ENCODE results near the gene GTPBP1.
A peak's percentile ranks its signal among the peaks of the same experiment; 100 is the strongest.

GTPBP1 gene

DNA sequence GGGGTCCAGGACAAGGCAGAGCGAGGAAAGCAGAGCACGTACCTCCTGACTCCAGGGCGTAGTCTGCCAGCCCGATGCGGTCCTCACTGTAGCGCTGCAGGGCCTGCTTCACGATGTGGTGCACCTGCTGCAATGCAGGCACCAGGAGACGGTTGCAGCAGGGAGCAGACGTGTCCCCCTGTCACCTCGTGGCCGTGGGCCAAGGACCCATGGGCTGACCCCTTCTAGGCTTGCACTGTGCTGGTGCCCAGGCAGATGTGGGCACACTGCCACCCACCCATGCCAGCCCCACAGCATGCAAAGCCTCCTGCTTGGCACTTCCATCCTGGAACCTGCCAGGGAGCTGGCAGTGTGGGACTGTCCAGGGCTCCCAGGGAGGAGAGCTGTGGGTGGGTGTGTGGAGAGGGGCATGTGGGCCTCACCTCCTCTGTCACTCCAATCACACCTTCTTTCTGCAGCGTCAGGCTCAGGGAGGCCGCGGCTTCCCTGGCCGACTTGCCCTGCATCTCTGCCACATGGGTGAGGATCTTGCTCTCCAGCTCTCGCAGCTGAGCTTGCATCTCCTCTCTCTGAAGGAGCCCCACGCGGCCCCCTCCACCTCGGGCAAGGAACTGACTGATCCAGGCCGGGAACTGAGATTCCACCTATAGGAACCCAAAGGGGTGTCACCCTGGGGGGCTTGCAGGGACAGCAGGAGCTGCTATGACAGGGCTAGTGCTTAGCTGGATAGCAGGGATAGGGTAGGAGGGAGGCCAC, 33.7 kb downstream of the GTPBP1 start:
- H3K27ac Mint-ChIP-seq: no peak overlapping the region
- H3K4me3 Mint-ChIP-seq: no peak overlapping the region
- peaks cover 74% of the 10 kb centered on the region for H3K36me3 Mint-ChIP-seq
- H3K27me3 Mint-ChIP-seq: no peaks in the 10 kb centered on the region
- no peak for ATAC-seq
- H3K9me3 Mint-ChIP-seq: no peaks in the 10 kb centered on the region
- peaks cover 36% of the 10 kb centered on the region for H3K4me1 Mint-ChIP-seq

DNA sequence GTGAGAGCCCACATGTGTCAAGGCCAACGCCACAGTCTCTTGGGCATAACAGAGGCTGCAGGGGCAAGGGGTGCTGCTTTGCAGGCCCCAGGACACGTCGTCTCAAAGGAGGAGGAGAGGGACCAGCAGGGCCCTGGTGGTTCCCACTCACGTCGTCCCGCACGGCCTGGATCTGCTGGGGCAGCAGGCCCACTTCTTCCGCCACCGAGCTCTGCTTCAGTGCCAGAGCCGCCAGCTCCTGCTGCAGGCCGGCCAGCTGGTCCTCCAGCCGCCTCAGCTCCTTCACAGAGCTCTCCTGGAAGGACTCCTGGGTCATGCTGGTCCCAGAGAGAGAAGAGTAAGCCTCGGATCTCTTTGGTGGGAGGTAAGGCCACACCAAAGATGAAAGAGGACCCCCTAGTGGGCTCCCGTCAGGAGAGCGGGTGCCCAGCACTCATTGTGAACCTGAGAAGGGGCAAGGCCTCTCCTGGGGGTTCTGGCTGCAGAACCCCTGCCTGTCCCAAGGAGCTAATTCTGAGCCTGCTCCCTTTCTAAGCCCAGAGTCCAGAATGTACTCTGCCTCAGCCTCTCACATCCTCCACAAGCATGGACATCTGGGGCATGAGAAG, 34.5 kb downstream of the GTPBP1 start:
- no peaks in the 10 kb centered on the region for H3K27me3 Mint-ChIP-seq
- no peak overlapping the region for H3K27ac Mint-ChIP-seq
- peaks cover 72% of the 10 kb centered on the region for H3K36me3 Mint-ChIP-seq
- no peak overlapping the region for H3K4me3 Mint-ChIP-seq
- no peak for ATAC-seq
- H3K4me1 Mint-ChIP-seq: peaks cover 29% of the 10 kb centered on the region
- H3K9me3 Mint-ChIP-seq: no peaks in the 10 kb centered on the region

DNA sequence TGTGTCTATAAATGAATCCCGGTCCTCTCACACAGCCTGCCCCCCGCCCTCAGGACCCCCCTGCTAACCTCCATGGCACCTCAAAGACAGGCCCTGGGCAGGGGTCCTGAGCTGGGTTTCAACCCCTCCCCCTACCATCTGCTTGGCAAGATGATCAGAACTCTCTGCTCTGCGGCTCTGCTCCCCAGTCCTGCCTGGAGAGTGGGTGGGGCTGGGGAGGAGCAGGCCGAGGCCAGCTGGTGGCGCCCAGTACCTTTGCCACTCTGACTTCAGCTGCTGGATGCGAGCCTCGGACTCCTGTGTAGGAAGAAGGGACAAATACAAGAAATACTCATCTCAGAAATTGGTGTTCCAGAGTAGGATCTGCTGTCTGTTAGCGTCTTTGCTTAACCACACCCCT, 35.0 kb downstream of the GTPBP1 start:
- ATAC-seq: no peak
- peaks cover 75% of the 10 kb centered on the region for H3K36me3 Mint-ChIP-seq
- H3K9me3 Mint-ChIP-seq: no peaks in the 10 kb centered on the region
- no peak overlapping the region for H3K4me3 Mint-ChIP-seq
- H3K27me3 Mint-ChIP-seq: no peaks in the 10 kb centered on the region
- peaks cover 23% of the 10 kb centered on the region for H3K4me1 Mint-ChIP-seq
- H3K27ac Mint-ChIP-seq: no peak overlapping the region

DNA sequence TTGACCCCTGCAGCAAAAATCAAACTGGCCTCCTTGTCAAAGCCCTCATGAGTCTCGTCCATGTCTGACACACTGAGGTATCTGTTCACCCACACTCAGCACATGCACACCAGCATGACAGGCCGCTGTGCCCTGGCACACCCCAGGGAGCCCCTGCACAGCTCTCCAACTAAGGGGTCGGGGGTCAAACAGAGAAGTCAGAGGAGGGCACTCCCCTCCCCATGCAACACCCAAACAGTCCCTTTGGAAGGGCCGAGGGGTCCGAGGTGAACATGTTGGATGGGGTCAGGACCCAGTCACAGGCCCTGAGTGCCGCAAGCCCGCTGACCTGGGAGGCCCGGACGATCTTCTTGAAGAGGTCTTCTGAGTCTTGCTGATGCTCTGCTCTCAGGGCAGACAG, 35.4 kb downstream of the GTPBP1 start:
- ATAC-seq: no peak
- peaks cover 73% of the 10 kb centered on the region for H3K36me3 Mint-ChIP-seq
- no peaks in the 10 kb centered on the region for H3K9me3 Mint-ChIP-seq
- no peaks in the 10 kb centered on the region for H3K27me3 Mint-ChIP-seq
- peaks cover 19% of the 10 kb centered on the region for H3K4me1 Mint-ChIP-seq
- no peak overlapping the region for H3K27ac Mint-ChIP-seq
- H3K4me3 Mint-ChIP-seq: no peak overlapping the region

DNA sequence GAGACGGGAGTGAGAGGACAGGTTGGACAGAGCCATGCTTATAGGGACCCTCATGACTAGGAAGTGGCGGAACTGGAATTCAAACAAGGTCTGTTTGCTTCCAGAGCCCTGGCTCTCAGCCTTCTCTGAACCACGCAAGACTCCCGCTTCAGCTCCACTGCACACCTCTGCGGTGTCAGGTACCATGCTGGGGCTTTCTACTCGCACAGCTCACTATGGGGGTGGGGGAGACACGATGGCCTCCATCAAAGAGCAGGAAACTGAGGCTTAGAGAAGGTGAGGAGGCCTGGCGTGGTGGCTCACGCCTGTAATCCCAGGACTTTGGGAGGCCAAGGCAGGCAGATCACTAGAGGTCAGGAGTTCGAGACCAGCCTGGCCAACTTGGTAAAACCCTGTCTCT, 35.8 kb downstream of the GTPBP1 start:
- Mint-ChIP-seq H3K27me3 (no peaks in the 10 kb centered on the region), H3K9me3 (no peaks in the 10 kb centered on the region), H3K36me3 (peaks cover 70% of the 10 kb centered on the region), H3K4me1 (peaks cover 15% of the 10 kb centered on the region), H3K27ac (no peak overlapping the region), H3K4me3 (no peak overlapping the region)
- no peak for ATAC-seq

DNA sequence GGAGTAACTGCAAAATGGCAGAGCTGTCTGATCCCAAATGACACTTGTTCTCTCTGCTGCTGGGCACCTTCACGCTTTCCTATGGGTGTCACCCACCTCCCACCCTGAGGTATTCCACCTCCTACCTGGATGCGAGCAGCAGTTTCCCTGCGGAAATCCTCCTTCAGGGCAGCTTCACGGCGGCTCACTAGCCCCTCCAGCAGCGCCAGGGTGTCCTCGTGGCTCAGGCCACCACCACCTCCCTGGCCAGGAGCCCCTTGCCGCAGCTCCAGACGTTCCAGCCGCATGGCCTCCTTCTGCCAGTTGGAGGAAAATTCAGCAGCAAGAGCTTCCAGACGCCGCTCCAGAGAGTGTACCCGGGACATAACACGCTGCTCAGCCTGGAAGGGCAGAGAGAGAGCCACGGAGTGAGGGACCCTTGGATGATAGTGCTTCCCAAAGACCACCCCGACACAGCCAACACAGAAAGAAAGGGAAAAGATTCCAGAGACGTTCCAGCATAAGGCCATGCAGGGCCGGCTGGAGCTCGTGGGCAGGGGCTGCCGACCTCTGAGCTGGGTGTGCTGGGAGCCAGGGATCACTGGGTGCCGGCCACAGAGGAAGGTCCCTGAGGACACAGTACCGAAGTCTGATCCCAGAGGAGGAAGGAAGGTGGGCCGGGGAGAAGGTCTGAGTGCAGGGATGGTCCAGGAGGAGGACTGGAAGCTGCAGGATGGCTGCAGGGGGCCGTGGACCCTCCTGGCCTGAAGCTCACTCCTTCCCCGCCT, 36.6 kb downstream of the GTPBP1 start:
- H3K36me3 Mint-ChIP-seq: peaks cover 62% of the 10 kb centered on the region
- peaks cover 7% of the 10 kb centered on the region for H3K4me1 Mint-ChIP-seq
- H3K27ac Mint-ChIP-seq: no peak overlapping the region
- H3K9me3 Mint-ChIP-seq: no peaks in the 10 kb centered on the region
- H3K27me3 Mint-ChIP-seq: no peaks in the 10 kb centered on the region
- ATAC-seq: no peak
- H3K4me3 Mint-ChIP-seq: no peak overlapping the region

DNA sequence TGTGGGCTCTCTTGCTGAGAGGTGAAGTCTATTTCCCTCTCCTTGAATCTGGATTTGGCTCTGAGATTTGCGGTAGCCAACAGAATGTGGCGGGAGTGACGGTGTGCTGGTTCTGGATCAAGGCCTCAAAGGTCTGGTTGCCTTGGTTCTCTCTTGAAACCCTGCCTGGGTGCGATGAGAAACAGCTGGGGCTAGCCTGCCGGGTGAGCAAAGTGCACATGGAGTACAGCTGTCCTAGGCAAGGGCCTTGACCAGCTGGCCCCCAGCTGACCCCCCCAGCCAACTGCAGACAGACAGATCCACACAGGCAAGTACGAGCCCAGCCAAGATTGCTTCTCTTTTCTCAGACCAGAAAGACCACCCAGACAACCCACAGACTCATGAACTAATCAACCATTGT, 39.2 kb downstream of the GTPBP1 start:
- Mint-ChIP-seq H3K9me3 (no peaks in the 10 kb centered on the region), H3K27me3 (no peaks in the 10 kb centered on the region), H3K36me3 (peaks cover 49% of the 10 kb centered on the region), H3K4me1 (peaks cover 10% of the 10 kb centered on the region), H3K4me3 (no peak overlapping the region), H3K27ac (no peak overlapping the region)
- no peak for ATAC-seq

DNA sequence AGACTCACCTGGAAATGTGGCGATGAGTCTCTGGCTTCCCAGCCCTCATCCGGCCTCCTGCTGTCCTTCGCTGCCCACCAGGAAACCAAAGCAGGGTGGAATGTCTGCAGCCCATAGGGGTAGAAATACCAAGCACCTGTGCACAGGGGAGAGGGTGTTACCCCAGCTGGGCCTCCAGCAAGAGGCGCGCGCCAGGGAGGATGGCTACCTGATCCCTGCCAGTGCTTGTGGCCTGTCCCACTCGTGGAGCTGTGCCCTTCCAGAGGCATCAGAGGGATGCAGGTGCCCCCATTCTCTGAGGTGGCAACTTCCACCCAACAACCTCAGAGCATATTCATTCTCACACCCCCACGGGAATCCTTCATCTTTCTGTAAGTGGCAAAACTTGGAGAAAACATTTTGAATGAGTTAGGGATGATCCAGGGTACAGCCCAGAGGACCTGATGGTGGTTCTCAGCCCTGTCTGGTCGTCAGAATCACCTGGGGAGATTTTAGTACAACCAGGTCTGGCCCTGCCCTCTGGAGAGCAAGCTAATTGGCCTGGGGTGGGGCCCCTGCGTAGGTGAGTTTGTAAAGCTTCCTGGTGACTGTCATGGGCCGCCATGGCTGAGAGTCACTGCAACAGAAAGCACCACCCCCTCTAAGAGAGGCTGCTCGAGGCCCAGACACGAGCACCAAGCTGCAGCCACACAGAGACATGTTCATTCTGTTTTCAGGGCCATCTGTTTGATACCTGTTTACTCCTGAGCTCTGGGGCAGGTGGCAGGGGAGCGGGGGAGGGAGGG, 40.1 kb downstream of the GTPBP1 start:
- Mint-ChIP-seq H3K27me3 (no peaks in the 10 kb centered on the region), H3K9me3 (no peaks in the 10 kb centered on the region), H3K36me3 (peaks cover 51% of the 10 kb centered on the region), H3K4me3 (no peak overlapping the region), H3K27ac (no peak overlapping the region), H3K4me1 (peaks cover 18% of the 10 kb centered on the region)
- no peak for ATAC-seq

DNA sequence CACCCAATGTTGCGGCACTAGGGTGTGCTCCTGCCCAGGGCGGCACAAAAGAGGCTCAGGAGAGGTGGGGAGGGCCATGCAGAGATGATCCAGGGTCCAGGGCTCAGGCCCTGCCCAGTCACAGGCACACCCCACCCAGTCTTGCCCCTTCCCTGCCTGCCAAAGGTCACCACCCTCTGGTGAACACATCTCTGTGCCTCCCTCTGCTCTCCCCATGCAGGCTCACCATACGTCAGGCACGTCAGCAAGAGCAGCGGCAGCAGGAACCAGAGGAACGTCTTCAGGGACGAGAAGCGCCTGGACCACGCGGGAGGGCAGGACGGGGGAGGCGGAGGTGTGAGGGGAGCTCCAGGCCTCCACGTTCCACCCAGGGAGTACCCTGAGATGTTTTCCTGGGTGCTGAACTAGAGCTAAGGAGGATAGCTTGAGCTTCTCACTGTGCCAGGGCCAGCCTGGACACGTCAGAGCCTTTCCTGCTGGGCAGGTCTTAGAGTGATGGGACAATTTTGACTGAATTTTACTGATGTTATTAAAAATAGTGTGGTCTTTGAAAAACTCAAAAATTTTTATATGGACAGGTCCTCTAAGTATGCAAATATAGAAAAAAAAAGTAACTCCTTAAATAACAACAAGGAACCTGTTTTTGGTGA, 42.9 kb downstream of the GTPBP1 start:
- H3K27me3 Mint-ChIP-seq: no peaks in the 10 kb centered on the region
- no peaks in the 10 kb centered on the region for H3K9me3 Mint-ChIP-seq
- ATAC-seq: no peak
- H3K36me3 Mint-ChIP-seq: peaks cover 58% of the 10 kb centered on the region
- no peak overlapping the region for H3K27ac Mint-ChIP-seq
- H3K4me3 Mint-ChIP-seq: no peak overlapping the region
- peaks cover 46% of the 10 kb centered on the region for H3K4me1 Mint-ChIP-seq

DNA sequence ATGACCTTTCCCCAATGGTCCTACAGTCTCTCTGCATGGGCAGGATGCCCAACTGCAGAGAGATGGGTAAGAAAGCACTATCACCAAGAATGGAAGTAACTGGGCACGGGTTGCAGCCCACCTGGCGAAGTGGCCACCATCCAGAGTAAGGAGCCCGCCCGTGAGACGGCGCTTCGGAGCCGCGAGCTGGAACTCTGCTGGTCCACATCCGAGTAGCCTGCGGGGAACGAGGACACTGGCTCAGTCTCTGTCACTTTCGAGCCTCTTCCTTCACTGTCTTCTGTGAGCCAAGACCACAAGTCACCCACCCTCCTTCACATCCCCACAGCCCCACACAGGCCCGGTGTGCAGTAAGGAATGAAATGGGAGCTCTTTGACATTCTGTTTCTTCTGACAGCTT, 44.4 kb downstream of the GTPBP1 start:
- no peaks in the 10 kb centered on the region for H3K9me3 Mint-ChIP-seq
- peaks cover 61% of the 10 kb centered on the region for H3K4me1 Mint-ChIP-seq
- H3K36me3 Mint-ChIP-seq: peaks cover 54% of the 10 kb centered on the region
- ATAC-seq: no peak
- no peaks in the 10 kb centered on the region for H3K27me3 Mint-ChIP-seq
- no peak overlapping the region for H3K4me3 Mint-ChIP-seq
- H3K27ac Mint-ChIP-seq: peak overlapping the region; percentile 99

DNA sequence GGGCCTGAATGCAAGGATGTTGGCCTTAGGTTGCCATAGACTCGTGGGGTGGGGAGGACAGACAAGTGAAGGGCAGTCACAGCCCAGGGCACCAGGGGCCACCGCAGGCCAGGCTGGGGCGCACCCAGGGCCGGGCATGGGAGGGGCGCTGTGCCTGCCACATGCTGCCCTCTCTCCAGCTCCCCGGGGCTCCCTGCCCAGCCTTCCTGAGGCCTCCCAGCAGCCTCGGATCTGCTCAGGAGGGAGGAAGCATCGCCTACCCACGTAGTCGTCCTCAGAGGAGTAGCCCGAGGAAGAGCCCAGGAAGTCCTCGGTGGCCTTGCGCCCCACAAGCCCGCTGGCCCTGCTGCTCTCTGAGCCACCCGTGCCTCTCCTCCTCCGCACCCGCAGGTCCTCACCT, 44.9 kb downstream of the GTPBP1 start:
- Mint-ChIP-seq H3K9me3 (no peaks in the 10 kb centered on the region), H3K4me1 (peaks cover 63% of the 10 kb centered on the region), H3K27ac (peak overlapping the region; percentile 99), H3K27me3 (no peaks in the 10 kb centered on the region), H3K4me3 (no peak overlapping the region), H3K36me3 (peaks cover 49% of the 10 kb centered on the region)
- ATAC-seq: no peak

DNA sequence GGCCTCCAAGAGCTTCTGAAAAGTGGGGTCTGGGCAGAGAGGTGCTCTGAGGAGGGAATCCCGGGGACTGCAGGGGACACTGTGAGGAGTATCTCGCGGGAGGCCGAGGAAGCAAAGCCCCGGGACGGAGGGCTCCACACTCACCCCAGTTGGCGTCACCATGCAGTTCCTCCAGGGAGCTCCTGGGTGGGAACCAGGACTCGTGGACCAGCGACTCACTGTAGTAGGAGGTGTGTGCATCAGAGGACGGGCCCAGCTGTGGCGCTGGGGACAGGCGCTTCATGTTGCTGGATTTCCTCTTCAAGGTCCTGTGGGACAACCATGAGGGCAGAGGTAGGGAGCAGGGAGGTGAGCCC, 45.3 kb downstream of the GTPBP1 start:
- Mint-ChIP-seq H3K27me3 (no peaks in the 10 kb centered on the region), H3K4me3 (peak overlapping the region; percentile 82), H3K27ac (peak overlapping the region; percentile 99), H3K36me3 (peaks cover 46% of the 10 kb centered on the region), H3K4me1 (peaks cover 63% of the 10 kb centered on the region), H3K9me3 (no peaks in the 10 kb centered on the region)
- ATAC-seq: no peak

DNA sequence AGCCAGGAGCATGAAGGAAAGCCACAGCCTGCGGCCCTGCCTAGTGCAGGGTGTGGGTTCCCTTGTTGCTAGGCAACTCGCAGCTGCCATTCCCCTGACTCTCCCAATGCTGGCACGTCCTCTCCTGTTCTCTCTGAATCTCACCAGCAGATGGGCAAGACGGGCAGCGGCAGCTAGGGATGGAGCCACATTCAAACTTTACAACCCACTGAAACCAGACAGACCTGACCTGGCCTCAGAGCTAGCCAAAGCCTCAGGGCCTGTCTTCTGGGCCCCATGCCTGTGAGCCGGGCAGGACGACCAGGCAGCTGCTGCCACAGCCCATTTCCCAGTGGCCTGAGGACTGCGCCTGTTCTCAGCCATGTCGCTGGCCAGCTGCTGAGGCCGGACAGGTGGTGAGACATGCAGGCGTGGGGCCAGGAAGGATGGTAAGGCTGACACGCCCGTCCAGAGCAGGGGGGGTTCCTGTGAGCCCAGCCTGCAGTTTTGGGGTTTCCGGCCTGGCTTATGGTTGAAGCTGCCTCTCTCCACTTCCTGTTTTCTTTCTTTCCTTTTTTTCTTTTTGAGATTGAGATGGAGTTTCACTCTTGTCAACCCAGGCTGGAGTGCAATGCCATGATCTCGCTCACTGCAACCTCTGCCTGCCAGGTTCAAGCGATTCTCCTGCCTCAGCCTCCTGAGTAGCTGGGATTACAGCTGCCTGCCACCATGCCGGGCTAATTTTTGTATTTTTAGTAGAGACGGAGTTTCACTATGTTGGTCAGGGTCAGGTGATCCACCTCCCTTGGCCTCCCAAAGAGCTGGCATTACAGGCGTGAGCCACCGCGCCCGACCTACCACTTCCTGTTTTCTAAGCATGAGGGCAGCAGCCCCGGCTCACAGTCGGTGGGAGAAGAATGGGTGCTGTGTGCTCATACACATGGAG, 45.9 kb downstream of the GTPBP1 start:
- H3K27ac Mint-ChIP-seq: peak overlapping the region; percentile 99
- H3K4me1 Mint-ChIP-seq: peaks cover 68% of the 10 kb centered on the region
- ATAC-seq: peak; percentile 78
- H3K27me3 Mint-ChIP-seq: no peaks in the 10 kb centered on the region
- H3K4me3 Mint-ChIP-seq: peak overlapping the region; percentile 82
- peaks cover 46% of the 10 kb centered on the region for H3K36me3 Mint-ChIP-seq
- no peaks in the 10 kb centered on the region for H3K9me3 Mint-ChIP-seq

All from stimulated activated memory B cell treated with anti-CD40 and anti-IgM and Interleukin-4, amounts not matched to agents 10 μg/mL and 1 μg/mL and 100 μg/mL, for 72 hours (primary cell).